GM12892 (cell line): ENCODE data around the gene SORCS2.

Experiments used
- DNase-seq: peaks from one replicate; pipeline ENCODE4 v3.0.0; 2011; ENCODE audit not compliant: insufficient read length
- FAIRE-seq: peaks from 2 replicates; lab custom pipeline; 2011; peaks lifted over from hg19 to GRCh38; lab: Jason Lieb, UNC
- POLR2A ChIP-seq: IDR thresholded peaks from 2 replicates; pipeline ENCODE4 v1.6.1; 2011; ENCODE audit warnings: low read depth, low read length, control low read depth
- POLR2AphosphoS5 ChIP-seq: IDR thresholded peaks from 2 replicates; pipeline ENCODE4 v1.6.1; 2011; ENCODE audit warnings: low read depth, low read length, control low read depth
- TAF1 ChIP-seq: IDR thresholded peaks from 2 replicates; pipeline ENCODE4 v1.6.1; 2011; ENCODE audit warnings: low read depth, mild to moderate bottlenecking, control low read depth, low read length, borderline replicate concordance

Gene SORCS2

GRCh38 chr4:7432531-7433375 is 240.4 kb downstream of the SORCS2 start:
- FAIRE-seq = no peak
- TF ChIP-seq POLR2A = no peak
- no peak for TF ChIP-seq POLR2AphosphoS5
- TF ChIP-seq TAF1 = no peak
- no peak for DNase-seq

DNA sequence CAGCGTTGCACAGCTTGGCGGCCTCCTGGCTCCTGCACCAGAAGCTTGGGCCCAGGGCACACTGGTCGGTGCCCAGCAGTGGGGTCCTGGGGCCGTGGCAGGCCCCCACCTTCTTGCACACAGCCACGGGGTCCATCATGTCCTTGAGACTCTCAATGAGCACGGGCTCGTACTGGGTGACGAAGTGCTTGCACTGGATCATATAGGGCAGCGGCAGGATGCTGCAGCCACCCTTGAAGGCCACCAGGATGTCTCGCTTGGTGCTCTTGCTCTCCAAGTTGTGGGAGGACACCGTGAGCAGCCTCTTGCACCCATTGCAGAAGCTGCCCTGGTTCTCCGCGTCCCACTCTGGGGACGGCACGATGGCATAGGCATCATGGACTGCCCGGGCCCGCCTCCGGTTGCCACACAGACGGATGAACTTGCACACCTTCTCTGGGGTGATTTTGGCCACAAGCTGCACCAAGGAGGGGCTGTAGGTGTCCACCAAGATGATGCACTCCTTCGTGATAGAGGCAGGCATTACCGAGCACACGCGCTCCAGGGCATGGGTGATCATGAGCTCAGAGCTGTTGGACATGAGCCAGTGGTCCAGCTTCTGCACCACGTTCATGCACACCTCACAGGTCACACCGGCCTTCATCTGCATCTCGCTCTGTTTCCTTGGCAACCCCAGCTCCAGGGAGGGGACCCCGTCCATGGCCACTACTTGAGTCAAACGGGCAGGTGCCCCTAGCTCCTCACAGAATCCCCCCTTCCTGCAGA is 241.2 kb downstream of the SORCS2 start:
- FAIRE-seq = no peak
- DNase-seq = no peak
- TF ChIP-seq POLR2A = no peak
- no peak for TF ChIP-seq POLR2AphosphoS5
- TF ChIP-seq TAF1 = no peak

DNA sequence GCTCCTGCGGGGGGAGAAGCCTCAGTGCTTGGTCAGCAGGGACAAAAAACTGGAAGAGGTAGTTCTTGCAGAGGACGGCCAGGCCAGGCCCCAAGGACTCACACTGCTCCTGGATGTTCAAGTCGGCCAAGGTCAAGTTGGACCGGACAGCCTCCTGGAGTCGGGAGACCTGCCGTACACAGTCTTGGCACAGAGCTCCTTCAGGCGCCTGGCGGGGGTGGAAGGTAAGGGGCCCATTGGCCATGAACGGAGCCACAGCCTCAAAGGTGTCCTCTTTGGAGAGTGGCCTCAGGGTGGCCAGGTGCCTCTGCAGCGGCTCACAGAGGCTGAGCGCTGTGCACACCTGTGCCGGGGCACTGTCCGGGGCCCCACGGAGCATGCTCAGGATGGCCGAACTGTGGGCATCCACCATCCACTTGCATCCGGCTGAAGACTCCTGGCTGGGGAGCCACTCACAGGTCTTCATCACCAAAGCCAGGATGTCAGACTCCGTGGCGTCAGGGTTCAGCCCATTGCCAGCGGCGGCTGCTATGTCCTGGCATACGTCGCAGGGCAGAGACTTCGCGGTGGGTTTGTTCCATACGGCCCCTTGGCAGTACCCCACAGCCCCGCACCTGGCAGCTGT is 241.9 kb downstream of the SORCS2 start:
- TF ChIP-seq POLR2A (no peak), TAF1 (no peak), POLR2AphosphoS5 (no peak)
- DNase-seq = no peak
- FAIRE-seq = no peak

DNA sequence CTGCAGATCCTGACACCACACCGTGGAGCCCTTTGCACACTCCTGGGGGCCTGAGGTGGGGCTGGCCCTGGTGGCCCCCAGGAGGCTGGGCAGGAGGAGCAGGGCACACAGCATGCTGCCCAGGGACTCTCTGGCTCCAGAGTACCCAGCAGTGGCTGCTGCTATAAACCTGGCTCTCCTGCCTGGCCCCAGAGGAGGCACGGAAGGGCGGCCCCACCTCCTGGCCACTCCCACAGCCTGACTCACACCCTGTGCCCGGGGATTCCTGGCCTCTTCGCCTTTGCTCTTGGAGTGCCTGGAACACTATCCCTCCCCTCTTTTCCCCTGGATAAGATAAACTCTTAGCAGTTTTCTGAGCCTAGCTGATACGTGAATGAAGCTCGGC is 242.4 kb downstream of the SORCS2 start, which contains the start of gene PSAPL1:
PSAPL1 (minus strand) TSS at position 165 of the 385 bp plus-strand sequence; CDS start at position 114, 51 bp downstream.
- DNase-seq (no peak), FAIRE-seq (no peak)
- TF ChIP-seq POLR2AphosphoS5 (no peak), TAF1 (no peak), POLR2A (no peak)

- TF ChIP-seq POLR2AphosphoS5 (no peak), POLR2A (no peak), TAF1 (no peak)
- FAIRE-seq (no peak), DNase-seq (no peak)
Measured at GRCh38 chr4:7435471-7436061, 243.2 kb downstream of the SORCS2 start.

DNA sequence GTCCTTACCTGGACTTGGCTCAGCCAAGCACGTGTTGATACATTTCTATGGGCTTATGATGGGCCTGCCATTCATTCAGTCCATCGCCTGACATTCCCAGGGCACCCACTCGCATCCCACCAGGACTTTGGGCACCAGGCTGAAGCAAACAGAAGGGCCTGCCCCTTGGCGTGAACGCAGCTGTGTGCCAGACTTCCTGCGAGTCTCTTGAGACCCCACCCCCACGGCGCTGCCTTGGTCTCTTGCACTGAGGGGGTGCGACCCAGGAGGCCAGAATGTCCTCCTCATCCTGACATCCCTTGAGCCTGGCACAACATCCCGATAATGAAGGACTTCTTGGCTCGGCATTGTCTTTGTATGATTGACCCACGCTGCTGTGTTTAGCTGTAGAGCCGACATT is 243.9 kb downstream of the SORCS2 start:
- DNase-seq = no peak
- TF ChIP-seq POLR2AphosphoS5 (no peak), TAF1 (no peak), POLR2A (no peak)
- no peak for FAIRE-seq

- TF ChIP-seq TAF1 (no peak), POLR2A (no peak), POLR2AphosphoS5 (no peak)
- FAIRE-seq (no peak), DNase-seq (no peak)
Measured at GRCh38 chr4:7439699-7440098, 247.4 kb downstream of the SORCS2 start.

DNA sequence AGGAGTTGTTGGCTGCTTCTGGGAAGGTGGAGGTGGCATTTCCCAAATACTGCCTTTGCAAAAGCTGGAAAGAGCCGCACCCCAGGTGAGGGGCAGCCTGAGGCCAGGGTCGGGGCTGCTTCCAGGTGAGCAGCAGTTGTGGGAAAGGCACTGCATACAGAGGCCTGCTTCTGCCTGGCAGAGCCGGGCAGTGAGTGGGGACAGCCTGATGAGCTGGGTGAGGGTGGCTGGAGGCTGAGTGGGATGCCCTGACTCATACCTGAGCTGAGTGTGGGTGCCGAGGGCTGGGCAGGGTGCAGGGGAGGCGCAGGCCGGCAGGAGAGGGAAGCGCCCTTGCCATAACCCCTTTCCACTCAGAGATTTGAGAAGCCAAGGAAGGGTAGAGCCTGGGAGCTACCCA is 248.9 kb downstream of the SORCS2 start:
- DNase-seq (no peak), FAIRE-seq (no peak)
- TF ChIP-seq TAF1 = no peak
- no peak for TF ChIP-seq POLR2A
- no peak for TF ChIP-seq POLR2AphosphoS5

DNA sequence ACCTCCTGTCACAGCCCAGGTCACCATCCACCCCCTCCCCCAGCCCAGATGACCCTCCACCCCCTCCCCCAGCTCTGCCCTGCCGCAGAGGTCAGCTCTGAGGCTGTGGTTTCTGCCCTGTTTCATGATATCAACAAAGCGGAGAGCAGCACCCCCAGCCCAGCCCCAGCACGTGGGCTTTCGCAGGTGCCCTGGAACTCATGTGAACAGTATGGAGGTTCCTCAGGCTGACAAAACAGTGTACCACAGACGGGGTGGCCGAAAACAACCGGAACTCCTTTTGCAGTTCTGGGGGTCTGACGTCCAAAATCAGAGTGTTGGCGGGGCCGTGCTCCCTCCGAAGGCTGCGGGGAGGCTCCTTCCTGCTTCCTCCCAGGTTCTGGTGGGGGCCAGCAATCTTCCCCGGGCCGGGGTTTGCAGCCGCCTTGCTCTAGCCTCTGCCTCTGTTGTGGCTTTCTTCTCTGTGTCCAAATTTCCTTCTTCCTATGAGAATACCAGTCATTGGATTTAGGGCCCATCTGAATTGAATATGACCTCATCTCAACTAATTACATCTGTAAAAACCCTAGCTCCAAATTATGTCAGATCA is 250.3 kb downstream of the SORCS2 start:
- no peak for FAIRE-seq
- DNase-seq = no peak
- TF ChIP-seq POLR2AphosphoS5 (no peak), POLR2A (no peak), TAF1 (no peak)

GRCh38 chr4:7444314-7444713 is 252.0 kb downstream of the SORCS2 start:
- no peak for FAIRE-seq
- no peak for DNase-seq
- TF ChIP-seq POLR2AphosphoS5 (no peak), TAF1 (no peak)
